ENCODE results near the gene ART1. TPM values are rescaled to one million over a fixed set of nuclear protein-coding genes. Genes with fewer than 3 reads are reported as not detected.

ART1 gene
- total RNA-seq, 1 donor from 2014 or later = not detected

DNA sequence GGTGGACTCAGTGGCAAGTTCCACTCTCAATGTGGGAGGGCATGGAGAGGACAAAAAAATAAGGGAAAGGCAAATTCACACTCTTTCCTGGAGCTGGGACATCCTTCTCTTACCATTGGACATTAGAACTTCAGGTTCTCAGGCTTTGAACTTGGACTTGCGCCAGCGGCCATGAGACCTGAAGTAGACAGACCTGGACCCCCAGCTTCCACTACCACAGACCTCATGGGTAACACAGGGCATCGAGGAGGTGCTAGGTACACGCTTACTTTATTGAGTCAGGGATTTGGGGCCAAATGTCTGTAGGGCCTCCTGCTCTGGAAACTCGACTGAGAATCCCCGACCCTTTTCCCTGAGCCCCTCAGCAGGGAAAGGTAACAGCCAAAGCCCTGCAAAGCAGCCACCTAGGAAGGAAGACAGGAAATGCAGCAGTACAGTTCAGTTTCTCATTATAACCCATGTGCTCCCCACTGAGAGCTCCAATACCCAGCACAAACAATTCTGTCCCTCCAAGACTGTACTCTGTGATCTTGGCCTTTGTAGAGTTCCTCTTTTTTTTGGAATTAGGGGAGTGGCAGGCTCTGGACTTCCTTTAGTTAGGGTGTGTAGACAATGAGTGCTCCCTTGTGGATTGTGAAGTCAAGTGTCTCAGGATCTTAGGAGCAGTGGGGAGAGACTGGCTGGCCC lies 20.6 kb downstream of the ART1 start:
- DNase-seq (ENCODE audit: low spot score) = no peak

DNA sequence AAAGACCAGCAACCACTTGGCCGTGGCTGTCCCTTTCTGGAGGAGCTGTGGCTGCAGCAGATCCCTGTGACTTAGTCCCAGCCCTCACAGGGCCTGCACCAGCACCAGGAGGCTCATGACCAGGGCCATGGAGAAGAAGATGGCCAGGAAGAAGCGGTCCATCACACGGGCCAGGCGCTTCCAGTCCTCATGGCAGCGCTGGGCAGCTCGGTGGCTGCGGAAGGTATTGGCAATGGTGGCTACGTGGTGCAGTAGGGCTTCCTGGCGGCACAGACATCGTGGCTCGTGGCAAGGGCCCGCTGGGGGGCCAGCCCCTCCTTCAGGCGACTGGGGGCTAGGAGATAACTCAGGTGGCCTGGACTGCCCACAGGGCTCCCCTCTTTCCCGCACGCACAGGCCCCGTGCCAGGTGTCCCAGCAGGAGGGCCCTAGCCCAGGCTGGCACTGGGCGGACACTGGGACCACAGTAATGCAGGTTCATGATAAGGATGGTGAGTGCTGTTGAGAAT lies 21.1 kb downstream of the ART1 start:
- no peak for DNase-seq (ENCODE audit: low spot score)

DNA sequence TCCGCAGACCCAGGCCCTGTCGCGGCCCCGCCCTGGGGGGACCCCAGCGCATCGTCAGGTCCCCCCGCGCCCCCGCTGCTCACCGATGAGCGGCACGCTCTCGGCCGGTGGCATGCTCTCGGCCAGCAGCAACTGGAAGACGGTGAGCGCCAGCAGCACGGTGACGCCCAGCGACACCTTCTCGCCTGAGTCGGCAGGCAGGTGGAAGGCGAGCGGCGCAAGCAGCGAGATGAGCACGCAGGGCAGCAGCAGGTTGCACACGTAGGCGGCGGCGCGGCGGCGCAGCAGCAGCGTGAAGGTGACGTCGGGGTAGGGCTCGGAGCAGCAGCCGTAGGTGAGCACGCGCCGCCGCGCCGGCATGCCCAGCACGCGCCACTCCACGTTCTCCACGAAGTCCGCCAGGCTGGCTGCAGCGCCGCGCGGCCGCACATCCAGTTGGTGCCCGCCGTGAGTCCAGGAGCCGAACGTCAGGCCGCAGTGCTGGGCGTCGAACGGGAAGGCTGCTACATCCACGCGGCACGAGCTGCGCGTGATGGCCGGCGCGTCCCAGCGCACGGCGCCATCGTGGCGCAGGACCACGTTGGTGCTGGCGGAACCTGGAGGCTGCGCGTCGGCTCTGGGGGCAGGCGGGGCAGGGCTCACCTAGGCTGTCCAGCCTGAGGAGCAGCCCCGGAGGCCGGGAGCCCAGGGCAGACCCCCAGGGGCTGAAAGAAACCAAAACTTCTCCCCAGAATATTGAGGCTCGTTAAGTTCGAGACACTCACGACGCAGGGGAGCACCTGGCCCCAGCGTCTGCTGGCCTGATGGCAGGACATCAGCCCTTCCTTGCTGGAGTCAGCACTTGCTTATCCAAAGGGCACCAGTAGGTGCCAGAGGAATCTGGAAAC lies 22.5 kb downstream of the ART1 start:
- no peak for DNase-seq (ENCODE audit: low spot score)

DNA sequence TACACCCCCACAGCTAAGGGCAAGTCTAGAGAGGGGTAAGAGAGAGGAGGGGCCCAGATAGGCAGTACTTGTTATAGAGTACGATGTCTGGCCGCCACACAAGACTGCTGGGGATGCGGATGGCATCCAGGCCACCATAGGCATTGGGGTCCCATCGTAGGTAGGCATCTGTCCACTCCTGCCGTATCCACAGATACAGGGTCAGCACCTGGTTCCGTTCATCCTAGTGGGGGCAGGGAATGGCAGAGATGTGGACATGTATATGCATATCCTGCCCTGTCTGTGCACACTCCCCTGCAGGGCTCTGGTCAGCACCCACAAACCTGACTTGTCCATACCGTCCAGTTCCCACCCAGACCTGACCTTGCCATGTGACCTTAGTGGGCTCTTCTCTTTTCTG lies 24.2 kb downstream of the ART1 start:
- DNase-seq (ENCODE audit: low spot score) = no peak

DNA sequence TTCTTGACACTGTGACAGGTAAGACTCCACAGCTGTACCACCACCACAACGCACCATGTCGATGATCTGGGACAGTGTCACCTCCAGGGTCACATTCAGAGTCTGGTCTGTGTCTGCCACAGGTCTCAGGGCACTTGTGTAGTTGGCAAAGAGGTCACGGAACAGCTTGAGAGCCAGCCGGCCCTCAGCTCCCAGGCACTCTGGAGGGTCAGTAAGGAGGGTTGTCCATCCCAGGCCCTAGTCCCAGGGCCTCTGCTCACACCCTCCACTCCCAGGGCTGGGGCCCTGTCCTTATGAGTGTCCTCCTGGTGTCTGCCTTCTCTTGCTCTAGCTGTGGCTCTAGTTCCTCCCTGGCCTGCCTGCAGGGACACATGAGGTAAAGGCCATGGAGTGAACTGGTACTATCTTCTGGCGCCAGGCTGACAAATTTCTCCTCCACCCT lies 24.8 kb downstream of the ART1 start:
- DNase-seq (ENCODE audit: low spot score) = no peak

DNA sequence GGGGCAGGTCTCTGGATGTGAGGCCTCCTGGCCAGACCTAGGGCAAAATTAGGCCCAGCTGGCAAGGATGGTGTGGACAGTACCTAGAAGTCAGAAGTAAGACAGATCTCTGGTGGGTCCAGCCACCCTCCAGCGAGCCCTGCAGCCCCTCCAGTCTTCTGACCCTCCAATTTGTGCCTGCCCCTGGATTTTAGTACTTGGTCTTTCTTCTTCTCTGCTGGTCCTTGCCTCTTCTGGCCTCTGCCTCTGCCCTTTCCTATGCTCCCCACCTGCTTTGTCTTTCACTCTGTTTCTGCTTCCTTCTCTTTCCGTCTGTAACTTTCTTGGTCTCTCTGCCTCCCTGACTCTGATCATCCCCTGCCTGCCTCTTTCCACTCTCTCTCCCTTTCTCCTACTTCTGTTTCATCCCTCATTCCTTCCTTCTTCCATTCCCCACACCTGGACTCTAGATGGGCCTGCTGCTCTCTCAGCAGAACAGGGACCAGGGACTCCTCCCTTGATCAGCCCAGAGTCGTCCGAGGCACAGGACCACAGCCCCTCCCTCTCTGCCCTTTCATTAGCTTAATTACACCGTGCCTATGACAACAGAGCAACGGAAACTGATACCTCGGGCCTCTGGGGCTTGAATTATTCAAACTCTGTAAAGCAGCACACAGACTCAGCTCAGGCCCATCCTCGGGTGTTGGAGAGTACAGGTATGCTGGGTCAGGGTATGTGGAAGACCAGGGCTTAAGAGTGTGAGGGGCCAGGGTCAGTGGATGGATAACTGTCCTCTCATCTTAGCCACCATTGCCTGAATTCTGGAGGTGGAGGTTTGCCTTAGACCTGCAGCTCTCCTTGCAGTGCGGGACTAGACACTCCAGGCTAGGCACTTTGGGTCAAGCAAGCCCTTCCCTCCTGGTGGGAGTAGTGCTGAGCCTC lies 26.7 kb downstream of the ART1 start, which contains the start of gene CHRNA10:
CHRNA10 (minus strand) TSS at position 51 of the 921 bp plus-strand sequence. CDS start 72 bp downstream, outside the sequence.
- DNase-seq (ENCODE audit: low spot score) = no peak

DNA sequence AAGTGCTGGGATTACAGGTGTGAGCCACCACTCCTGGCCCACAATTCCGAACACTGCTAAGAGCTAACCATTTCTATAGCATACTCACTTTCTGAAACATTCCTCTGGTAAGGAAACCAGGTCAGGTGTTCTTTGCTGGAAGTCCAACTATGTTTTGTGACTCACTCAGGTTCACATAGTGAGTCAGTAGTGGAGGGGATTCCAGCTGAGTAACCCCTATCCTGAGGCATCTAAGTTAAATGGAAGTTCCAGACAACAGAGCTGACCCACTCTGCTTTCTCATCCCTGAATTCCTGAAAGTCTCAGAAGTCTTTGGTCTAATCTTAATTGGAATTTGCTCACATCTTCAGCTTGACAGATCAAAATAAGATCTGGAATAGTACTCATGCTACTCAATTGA lies 29.3 kb downstream of the ART1 start:
- DNase-seq (ENCODE audit: low spot score) = no peak

DNA sequence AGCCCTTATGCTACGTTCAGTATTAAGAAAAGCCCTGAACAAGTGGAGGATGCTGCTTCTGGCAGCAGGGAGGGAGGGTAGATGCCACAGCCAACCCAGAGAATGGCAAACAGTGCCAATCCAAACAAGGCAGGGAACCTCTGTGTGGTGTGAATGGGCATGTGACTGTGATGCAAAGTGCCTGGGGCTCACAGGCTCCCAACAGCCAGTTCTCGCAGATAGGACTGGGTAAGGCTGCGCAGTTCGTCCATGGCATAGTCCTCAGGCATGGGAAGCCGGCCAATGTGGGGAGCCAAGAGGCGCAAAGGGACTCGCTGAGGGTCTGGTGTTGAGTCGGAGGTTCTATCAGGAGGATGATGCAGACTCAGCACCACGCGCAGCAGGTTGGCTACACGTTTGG lies 31.0 kb downstream of the ART1 start:
- DNase-seq (ENCODE audit: low spot score) = no peak

DNA sequence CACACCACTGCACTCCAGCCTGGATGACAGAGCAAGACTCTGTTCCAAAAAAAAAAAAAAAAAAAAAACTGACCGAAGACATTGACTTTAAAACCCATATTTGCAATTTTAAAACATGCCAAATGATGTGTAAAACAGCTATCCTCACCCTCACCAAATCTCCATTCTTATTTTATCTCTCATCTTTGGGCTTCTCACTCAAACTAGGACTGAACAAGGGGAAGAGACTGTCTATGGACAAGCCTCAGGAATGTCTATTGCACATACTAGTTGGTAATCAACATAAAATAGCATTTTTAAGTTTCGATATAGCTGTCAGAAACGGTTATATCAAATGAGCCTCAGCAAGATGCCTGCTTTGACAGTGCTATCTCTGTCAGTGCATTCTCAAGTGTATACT lies 34.1 kb downstream of the ART1 start:
- DNase-seq (ENCODE audit: low spot score) = no peak

DNA sequence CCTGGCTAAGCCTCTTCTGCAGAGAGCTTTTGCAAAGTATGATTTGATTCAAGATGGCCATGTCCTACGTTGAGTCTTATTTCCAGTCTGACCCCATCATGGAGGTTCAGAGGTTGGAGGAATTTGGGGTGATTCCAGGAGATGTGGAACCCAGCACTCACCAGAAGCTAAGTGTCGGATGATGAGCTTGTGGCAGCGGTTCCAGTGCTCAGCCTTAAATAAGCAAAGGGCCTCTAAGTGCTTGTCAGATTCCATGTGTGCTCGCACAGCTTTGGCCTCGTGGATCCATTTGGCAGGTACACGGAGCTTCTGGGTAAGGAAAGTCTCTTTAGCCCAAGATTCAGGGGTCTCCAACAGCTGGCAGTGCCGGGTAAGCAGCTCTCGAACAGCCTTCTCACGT lies 38.1 kb downstream of the ART1 start:
- DNase-seq (ENCODE audit: low spot score) = no peak

DNA sequence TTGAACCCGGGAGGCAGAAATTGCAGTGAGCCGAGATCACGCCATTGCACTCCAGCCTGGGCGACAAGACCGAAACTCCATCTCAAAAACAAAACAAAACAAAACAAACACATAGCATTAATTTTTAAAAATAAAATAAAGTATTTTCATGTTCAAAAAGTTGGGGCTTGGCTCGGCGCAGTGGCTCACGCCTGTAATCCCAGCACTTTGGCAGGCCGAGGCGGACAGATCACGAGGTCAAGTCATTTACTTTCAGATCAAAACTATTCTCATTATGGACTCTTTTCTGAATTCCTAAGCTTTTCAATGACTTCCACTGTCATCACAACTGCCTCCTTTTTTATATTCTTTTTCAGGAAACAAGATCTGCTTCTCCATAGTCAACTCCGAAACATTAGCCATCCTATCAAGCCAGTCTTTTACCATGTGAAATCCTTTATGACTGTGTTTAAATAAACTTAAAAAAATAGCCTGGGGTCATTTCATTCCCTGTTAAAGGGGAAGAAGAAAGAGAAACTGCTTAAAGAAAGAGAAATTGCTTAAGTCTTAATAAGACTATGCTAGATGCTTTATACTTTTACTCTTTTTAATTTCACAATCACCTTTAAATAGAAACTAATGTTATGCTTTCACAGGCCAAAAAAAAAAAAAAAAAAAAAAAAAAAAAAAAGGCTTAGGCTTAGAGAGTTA lies 39.3 kb downstream of the ART1 start:
- no peak for DNase-seq (ENCODE audit: low spot score)

DNA sequence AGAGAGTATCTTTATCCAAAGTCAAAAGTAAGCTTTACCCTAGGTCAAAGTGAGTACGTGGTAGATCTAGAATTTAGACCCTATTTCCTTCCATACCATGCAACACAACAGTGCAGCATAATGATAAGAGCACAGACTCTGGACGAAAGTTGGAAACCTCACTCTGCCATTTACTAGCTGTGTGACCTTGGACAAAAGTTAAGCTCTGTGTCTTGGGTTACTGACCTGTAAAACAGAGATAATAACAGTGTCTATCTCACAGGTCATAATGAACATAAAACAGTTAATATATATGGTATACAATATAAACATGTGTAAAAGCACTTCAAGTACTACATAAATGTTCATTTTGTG lies 39.9 kb downstream of the ART1 start:
- DNase-seq (ENCODE audit: low spot score) = no peak

DNA sequence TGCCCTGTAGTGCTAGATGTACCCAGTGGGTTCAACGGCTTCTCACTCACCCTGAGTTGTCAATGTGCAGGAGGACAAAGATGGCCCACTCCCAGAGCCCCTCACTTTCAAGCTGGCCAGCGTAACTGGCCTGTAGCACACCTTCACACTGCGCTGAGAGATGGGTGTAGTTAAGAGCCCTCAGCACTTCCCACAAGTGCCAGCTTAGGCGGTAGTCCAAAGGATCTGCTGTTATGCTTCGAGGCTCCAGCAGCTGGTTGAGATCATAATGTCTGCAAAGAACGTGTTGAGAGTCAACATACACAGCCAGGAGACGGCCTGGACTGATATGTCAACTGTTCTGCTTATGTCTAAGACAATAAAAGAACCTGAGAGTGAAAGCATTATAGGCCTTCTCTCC lies 41.0 kb downstream of the ART1 start:
- no peak for DNase-seq (ENCODE audit: low spot score)

DNA sequence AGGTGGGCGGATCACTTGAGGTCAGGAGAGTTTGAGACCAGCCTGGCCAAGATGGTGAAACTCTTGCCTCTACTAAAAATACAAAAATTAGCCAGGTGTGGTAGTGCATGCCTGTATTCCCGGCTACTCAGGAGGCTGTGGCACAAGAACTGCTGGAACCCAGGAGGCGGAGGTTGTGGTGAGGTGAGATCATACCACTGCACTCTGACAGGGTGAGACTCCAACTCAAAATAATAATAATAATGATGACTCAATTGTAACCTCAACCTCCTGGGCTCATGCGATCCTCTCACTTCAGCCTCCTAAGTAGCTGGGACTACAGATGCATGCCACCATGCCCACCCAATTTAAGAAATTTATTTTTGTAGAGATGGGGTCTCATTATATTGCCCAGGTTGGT lies 41.8 kb downstream of the ART1 start:
- no peak for DNase-seq (ENCODE audit: low spot score)

DNA sequence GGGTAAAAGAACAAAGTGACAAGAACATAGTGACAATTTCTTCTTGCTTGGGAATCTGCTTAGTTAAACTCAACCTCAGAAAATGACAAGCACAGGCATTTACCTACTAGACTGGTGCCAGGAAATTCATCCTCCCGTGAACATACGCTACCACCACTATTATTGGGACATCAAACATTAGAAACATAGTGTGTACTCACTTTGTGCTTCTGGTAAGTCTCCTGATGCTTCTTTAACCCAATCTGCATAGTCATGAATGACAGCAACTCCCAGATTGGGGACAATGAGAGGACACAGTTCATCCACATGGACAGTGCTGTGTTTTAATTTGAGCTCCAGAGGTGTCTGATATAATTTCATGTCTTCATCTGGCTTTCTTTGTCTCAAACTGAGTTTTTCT lies 55.5 kb downstream of the ART1 start:
- DNase-seq (ENCODE audit: low spot score) = no peak

DNA sequence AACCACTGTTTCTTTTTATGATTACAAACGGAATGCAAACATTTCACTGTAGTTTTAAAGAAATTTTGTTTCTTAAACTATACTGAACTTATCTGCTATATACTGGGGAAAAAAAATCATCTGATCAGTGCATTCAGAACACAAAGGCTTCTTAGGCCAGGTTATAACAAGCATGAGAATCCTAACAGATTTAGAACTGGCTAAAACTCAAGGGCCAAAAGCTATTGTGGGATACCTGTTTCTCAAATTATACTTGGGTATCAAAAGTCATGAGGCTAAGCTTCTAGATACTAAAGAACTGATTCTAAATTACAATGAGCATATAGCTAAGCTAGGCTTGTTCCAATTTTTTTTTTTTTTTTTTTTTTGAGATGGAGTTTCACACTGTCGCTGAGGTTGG lies 56.0 kb downstream of the ART1 start:
- DNase-seq (ENCODE audit: low spot score) = no peak

DNA sequence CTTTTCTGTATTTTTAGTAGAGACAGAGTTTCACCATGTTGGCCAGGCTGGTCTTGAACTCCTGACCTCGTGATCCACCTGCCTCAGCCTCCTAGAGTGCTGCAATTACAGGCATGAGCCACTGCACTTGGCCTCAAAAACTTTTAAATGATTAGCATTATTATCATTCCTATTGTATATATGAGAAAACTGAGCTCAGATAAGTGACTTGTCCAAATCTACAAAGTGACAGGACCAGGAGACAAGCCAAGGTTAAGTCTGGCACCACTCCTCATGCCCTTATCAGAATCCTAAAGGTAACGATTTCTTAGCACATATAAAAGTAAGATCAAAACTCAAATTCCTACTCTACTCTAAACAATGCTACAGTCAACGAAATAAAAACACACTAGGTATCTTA lies 58.5 kb downstream of the ART1 start:
- no peak for DNase-seq (ENCODE audit: low spot score)

DNA sequence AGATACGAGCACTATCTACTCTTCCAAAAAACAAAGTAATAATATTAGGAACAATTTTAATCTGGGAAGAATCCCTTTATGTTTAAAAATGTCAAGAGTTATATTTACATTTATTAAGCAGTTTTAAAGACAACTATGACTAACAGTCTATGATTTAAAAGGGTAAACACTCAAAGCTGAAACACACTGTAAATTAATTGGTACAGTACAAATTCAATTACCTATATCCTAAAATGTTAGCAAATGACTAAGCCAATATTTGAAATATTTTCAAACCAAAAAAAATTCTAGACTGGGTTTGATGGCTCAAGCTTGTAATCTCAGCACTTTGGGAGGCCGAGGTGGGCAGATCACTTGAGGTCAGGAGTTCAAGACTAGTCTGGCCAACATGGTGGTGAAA lies 62.2 kb downstream of the ART1 start:
- DNase-seq (ENCODE audit: low spot score) = no peak

DNA sequence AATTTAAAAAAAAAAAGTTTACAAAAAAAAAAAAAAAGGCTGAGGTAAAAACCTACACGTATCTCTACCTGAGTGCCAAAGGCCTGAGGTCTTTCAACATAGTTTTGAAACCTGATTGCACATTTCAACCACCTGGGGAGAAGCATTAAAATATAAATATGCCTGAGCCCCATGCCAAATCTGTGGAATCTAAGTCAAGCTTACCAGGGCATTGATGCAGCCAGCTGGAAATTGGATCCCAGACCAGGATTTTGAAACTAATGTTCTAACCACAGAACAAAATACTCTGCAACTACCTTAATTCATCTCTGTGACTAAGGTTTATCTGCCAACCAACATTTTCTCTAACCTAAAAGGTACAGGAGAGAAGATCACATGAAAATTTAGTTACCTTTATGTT lies 65.0 kb downstream of the ART1 start:
- DNase-seq (ENCODE audit: low spot score) = no peak

DNA sequence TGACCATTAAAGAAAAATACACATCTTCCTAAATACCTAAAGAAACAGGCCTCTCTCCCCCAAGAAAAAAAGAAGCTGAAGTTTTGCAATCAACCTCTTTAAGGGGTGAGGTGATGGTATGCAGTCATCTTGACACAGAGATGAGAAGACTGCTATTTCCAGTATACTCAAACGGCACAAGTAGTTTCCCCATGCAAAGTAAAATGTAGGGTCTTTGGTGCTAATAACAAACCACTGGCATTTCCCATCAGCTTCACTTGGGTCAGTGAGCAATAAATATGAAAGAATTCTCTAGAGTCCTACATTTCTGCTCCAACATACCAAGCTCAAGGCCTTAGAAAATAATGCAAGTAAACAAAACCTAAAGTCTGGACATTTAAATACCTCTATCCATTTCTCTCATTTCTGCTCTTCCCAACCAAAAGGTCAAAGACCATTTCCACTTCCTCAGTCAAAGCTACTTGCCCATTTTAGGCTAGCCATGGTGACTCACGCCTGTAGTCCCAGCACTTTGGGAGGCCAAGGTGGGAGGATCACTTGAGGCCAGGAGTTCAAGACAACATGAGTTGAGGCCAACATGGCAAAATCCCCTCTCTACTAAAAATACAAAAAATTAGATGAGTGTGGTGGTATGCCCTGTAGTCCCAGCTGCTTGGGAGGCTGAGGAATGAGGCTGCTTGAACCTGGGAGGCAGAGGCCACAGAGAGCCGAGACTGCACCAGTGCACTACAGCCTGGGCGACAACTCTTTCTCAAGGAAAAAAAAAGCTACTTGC lies 65.7 kb downstream of the ART1 start:
- DNase-seq (ENCODE audit: low spot score) = no peak

DNA sequence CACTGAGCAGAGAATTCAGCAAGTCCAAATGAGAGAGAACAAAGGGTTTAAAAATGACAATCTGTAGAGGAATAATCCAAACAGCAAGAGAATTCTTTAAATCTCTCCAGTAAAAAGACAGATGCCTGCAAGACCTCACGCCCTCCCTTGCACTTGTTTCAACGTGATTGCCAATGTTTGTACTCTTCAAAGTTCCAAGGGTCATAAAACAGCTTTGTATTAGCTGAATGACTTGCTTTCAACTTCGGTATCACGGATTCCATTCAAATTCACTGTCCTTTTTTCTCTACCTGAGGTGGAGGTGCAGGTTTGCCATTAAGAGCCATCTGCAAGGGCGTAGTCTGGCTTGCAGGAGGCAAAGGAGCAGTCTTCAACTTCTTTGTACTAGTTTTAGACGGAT lies 67.3 kb downstream of the ART1 start:
- no peak for DNase-seq (ENCODE audit: low spot score)

Measured in ureter (tissue), 1 donor.